HepG2 (cell line): Measurements from ENCODE around the gene EPO. TPM values are rescaled to one million over a fixed set of nuclear protein-coding genes. Genes with fewer than 3 reads are reported as not detected.

ENCODE experiments used
- AFF4 ChIP-seq: sonication (generic); formaldehyde crosslinking; IDR thresholded peaks from 2 replicates; pipeline ENCODE4 v1.4.0; 2020; ENCODE audit warnings: missing genetic modification reagents
- ETV5 ChIP-seq: IDR thresholded peaks from 2 replicates; pipeline ENCODE4 v1.6.1; 2018; ENCODE audit warnings: missing biosample characterization, missing genetic modification reagents, inconsistent platforms, borderline replicate concordance
- HNRNPH1 ChIP-seq: fragments of 200-400 bp; formaldehyde crosslinking; optimal IDR thresholded peaks from 2 replicates; pipeline ENCODE3; 2017; ENCODE audit warnings: mild to moderate bottlenecking, low read depth, low read length
- JDP2 ChIP-seq: sonication (generic); formaldehyde crosslinking; IDR thresholded peaks from 2 replicates; pipeline ENCODE4 v1.8.1; 2022; ENCODE audit warnings: missing genetic modification reagents, borderline replicate concordance
- MTERF4 ChIP-seq: sonication (generic); formaldehyde crosslinking; IDR thresholded peaks from 2 replicates; pipeline ENCODE4 v1.8.0; 2023; ENCODE audit warnings: mild to moderate bottlenecking, missing genetic modification reagents
- NONO ChIP-seq, 2 experiments: fragments of 450-650 bp in 1 of 2; sonication (generic) in 1 of 2; formaldehyde crosslinking in 1 of 2; IDR thresholded peaks in 1 of 2; conservative IDR thresholded peaks in 1 of 2; 2 replicates each; pipeline versions ENCODE4 v1.6.1 to v1.8.0; 2017 to 2022; ENCODE audit warnings: mild to moderate bottlenecking in 1 of 2, missing genetic modification reagents in 1 of 2, moderate library complexity in 1 of 2
- SNAPC4 ChIP-seq: sonication (generic); formaldehyde crosslinking; IDR thresholded peaks from 2 replicates; pipeline ENCODE4 v1.4.0; 2020; ENCODE audit warnings: mild to moderate bottlenecking, missing genetic modification reagents
- TAF15 ChIP-seq: fragments of 200-400 bp; formaldehyde crosslinking; IDR thresholded peaks from one replicate; pipeline ENCODE4 v1.6.1; 2018; ENCODE audit warnings: mild to moderate bottlenecking, low read depth, low read length; ENCODE audit not compliant: poor library complexity, severe bottlenecking
- TCF7L2 ChIP-seq: IDR thresholded peaks from 2 replicates; pipeline ENCODE4 v1.6.1; 2011; ENCODE audit warnings: mild to moderate bottlenecking, low read depth, low read length, moderate library complexity
- YY1 ChIP-seq: IDR thresholded peaks from 2 replicates; pipeline ENCODE4 v1.6.1; 2011; ENCODE audit warnings: low read length, low read depth, moderate library complexity, mild to moderate bottlenecking; ENCODE audit not compliant: insufficient read depth, insufficient replicate concordance
- ZNF232 ChIP-seq: sonication (generic); formaldehyde crosslinking; IDR thresholded peaks from 2 replicates; pipeline ENCODE4 v1.4.0; 2020; ENCODE audit warnings: missing genetic modification reagents, borderline replicate concordance
- ZNF235 ChIP-seq: sonication (generic); formaldehyde crosslinking; IDR thresholded peaks from 2 replicates; pipeline ENCODE4 v1.8.1; 2023; ENCODE audit warnings: mild to moderate bottlenecking, missing genetic modification reagents, borderline replicate concordance
- ZNF382 ChIP-seq: sonication (generic); formaldehyde crosslinking; IDR thresholded peaks from 2 replicates; pipeline ENCODE4 v1.5.0; 2020; ENCODE audit warnings: missing genetic modification reagents, mild to moderate bottlenecking, borderline replicate concordance
- ZNF441 ChIP-seq: sonication (generic); formaldehyde crosslinking; IDR thresholded peaks from 2 replicates; pipeline ENCODE4 v1.7.0; 2021; ENCODE audit warnings: missing genetic modification reagents, borderline replicate concordance
- ZNF446 ChIP-seq: sonication (generic); formaldehyde crosslinking; IDR thresholded peaks from 2 replicates; pipeline ENCODE4 v1.5.0; 2020; ENCODE audit warnings: mild to moderate bottlenecking, missing genetic modification reagents
- ZNF484 ChIP-seq: sonication (generic); formaldehyde crosslinking; IDR thresholded peaks from 2 replicates; pipeline ENCODE4 v1.5.1; 2020; ENCODE audit warnings: mild to moderate bottlenecking, low read depth, missing genetic modification reagents, borderline replicate concordance
- ZNF547 ChIP-seq: sonication (generic); formaldehyde crosslinking; IDR thresholded peaks from 2 replicates; pipeline ENCODE4 v1.5.1; 2020; ENCODE audit warnings: mild to moderate bottlenecking, missing genetic modification reagents
- ZNF781 ChIP-seq: sonication (generic); formaldehyde crosslinking; IDR thresholded peaks from 2 replicates; pipeline ENCODE4 v1.5.1; 2020; ENCODE audit warnings: borderline replicate concordance, mild to moderate bottlenecking, missing genetic modification reagents; ENCODE audit errors: not compliant biosample characterization
- ZNF790 ChIP-seq: sonication (generic); formaldehyde crosslinking; IDR thresholded peaks from 2 replicates; pipeline ENCODE4 v1.8.0; 2022; ENCODE audit warnings: missing genetic modification reagents, mild to moderate bottlenecking, borderline replicate concordance
- ZNF891 ChIP-seq: sonication (generic); formaldehyde crosslinking; IDR thresholded peaks from 2 replicates; pipeline ENCODE4 v1.5.0; 2020; ENCODE audit warnings: mild to moderate bottlenecking, missing genetic modification reagents
- polyA plus RNA-seq, 8 experiments: library from polyadenylated mRNA; depleted of rRNA in 3 of 8; stranded (reverse) in 7 of 8; unstranded in 1 of 8; fragments of >200 nt; fragmentation: Illumina TruSeq in 4 of 8; extraction: Trizol in 4 of 8; gene quantifications; 2 replicates each; pipeline versions ENCODE4 v1.2.1 to v1.2.3, GENCODE V29; 2011 to 2016; ENCODE audit warnings: low read depth in 4 of 8, missing spikeins in 1 of 8, mixed read lengths in 1 of 8; ENCODE audit not compliant: insufficient read depth in 1 of 8
- total RNA-seq, 5 experiments: library from RNA; depleted of rRNA; stranded (reverse); fragments of >200 nt; fragmentation: Illumina TruSeq; extraction: Trizol; gene quantifications; 2 replicates each; pipeline ENCODE4 v1.2.3, GENCODE V29; 2016; ENCODE audit warnings: low read depth in 1 of 5

The EPO gene
- total and polyA plus RNA-seq, 2 of the 13 experiments (the other 11 are each of a cell fraction or from before 2014, with no cell fraction given), result 10.3 to 25.7 TPM

- no peak for TF ChIP-seq AFF4 (CRISPR knock-in tag)
- no peak for TF ChIP-seq SNAPC4 (CRISPR knock-in tag)
- no peak for TF ChIP-seq JDP2
- TF ChIP-seq ZNF382, result no peak
- TF ChIP-seq TCF7L2, result no peak
- TF ChIP-seq ETV5, result no peak
- no peak for TF ChIP-seq NONO (IDR thresholded peaks at IDR 0.05)
- no peak; the same call in 1 of the 2 replicates for TF ChIP-seq NONO (CRISPR knock-in tag; conservative IDR thresholded peaks at IDR 0.05)
- TF ChIP-seq ZNF547 (CRISPR knock-in tag), result no peak
- no peak for TF ChIP-seq MTERF4 (CRISPR knock-in tag)
- no peak for TF ChIP-seq TAF15
- TF ChIP-seq ZNF891, result peak; percentile 12; the same call in 1 of the 2 replicates
- TF ChIP-seq ZNF235 (CRISPR knock-in tag), result no peak
- TF ChIP-seq ZNF790 (CRISPR knock-in tag), result no peak
- TF ChIP-seq HNRNPH1, result no peak
- no peak for TF ChIP-seq ZNF781 (CRISPR knock-in tag)
- TF ChIP-seq YY1, result no peak
- TF ChIP-seq ZNF446 (CRISPR knock-in tag), result peak; percentile 55; the same call in 1 of the 2 replicates
- peak; percentile 19; the same call in 1 of the 2 replicates for TF ChIP-seq ZNF441
- no peak for TF ChIP-seq ZNF232 (CRISPR knock-in tag)
- no peak for TF ChIP-seq ZNF484 (CRISPR knock-in tag)
These were observed 46.3 kb upstream of the EPO start (continued) for GRCh38 chr7:100673942-100674410.
